ENCODE measurements around the gene GSK3A. TPM values are rescaled to one million over a fixed set of nuclear protein-coding genes. Genes with fewer than 3 reads are reported as not detected.

The GSK3A gene
- total and polyA plus RNA-seq, 9 of the 15 experiments (the other 6 are each of a cell fraction or from before 2014, with no cell fraction given): 0.62 to 90.7 (median 33.3) TPM

DNA sequence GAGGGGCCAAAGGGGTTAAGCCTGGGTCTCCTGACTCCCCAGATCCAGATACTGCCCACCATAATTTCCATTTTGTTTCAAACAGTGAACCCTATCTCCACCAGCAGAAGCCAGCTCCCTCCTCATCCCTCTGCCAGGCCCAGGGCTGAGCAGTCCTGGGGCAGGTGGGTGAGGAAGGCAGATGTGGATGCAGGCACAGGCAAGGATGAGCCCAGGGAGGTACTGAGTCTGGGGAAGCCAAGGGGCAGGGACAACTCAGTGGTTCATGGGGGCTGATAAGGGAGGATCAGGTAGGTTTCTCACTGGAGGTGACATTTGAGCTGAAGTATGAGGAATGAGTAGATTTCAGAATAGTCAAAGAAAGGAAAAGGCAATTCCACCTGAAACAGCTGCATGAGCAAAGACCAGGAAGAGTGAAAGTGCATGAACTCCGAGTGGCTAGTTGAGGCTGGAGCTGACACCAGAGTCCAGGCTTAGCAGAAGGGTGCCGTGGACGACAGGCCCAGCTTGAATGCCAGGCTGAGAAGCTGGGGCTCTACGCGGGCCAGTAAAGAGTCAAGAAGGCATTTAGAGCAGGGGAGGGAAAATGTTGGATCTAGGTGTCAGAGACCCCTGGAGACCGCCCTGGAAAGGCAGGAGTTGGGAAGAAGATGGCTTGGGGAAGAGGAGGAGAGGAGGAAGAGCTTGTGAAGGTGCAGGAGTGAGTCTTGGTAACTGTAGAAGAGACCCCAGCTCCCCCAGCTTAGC, 36.9 kb upstream of the GSK3A start:
- no TSS peak for BruUV-seq (replicated peaks)
- CTCF ChIA-PET (ENCODE audit: low intra/inter-chr PET ratio): interaction anchor here (1.0 to 2.4 kb wide), 3 partner anchors 34 to 146 kb away, joined by 3 to 24 read pairs (median 7); no protein-coding TSS in a partner anchor
- peaks cover 34 to 56% of the 10 kb centered on the region in 2 experiments for H3K4me1 ChIP-seq (replicated peaks in 1 of 2; ENCODE audit: control insufficient read depth in 2 of 2, insufficient read depth in 2 of 2, low read length in 2 of 2)
- TF ChIP-seq GATAD2A (IDR thresholded peaks at IDR 0.05) (peak; percentile 49), ZNF589 (CRISPR knock-in tag; IDR thresholded peaks at IDR 0.05; ENCODE audit: low read depth) (no peak), KLF1 (tag; IDR thresholded peaks at IDR 0.05) (no peak), EZH2 (IDR thresholded peaks at IDR 0.05; ENCODE audit: borderline replicate concordance, low read depth, low read length) (no peak), OTX1 (CRISPR knock-in tag; IDR thresholded peaks at IDR 0.05) (0 out of 2 replicates have a peak, but pooled peaks have one; percentile 5), HNRNPH1 (optimal IDR thresholded peaks at IDR 0.05; ENCODE audit: low read depth, low read length) (no peak), NFIC (IDR thresholded peaks at IDR 0.05) (no peak), POLR2B (IDR thresholded peaks at IDR 0.05; ENCODE audit: low read depth, partially characterized antibody) (peak; percentile 43), LARP7 (IDR thresholded peaks at IDR 0.05) (0 out of 2 replicates have a peak, but pooled peaks have one; percentile 47), NBN (IDR thresholded peaks at IDR 0.05; ENCODE audit: low read depth) (0 out of 2 replicates have a peak, but pooled peaks have one; percentile 33), BACH1 (tag; IDR thresholded peaks at IDR 0.05) (no peak), ZNF282 (CRISPR knock-in tag; IDR thresholded peaks at IDR 0.05) (no peak)
- TF ChIP-seq, protein P1, sequence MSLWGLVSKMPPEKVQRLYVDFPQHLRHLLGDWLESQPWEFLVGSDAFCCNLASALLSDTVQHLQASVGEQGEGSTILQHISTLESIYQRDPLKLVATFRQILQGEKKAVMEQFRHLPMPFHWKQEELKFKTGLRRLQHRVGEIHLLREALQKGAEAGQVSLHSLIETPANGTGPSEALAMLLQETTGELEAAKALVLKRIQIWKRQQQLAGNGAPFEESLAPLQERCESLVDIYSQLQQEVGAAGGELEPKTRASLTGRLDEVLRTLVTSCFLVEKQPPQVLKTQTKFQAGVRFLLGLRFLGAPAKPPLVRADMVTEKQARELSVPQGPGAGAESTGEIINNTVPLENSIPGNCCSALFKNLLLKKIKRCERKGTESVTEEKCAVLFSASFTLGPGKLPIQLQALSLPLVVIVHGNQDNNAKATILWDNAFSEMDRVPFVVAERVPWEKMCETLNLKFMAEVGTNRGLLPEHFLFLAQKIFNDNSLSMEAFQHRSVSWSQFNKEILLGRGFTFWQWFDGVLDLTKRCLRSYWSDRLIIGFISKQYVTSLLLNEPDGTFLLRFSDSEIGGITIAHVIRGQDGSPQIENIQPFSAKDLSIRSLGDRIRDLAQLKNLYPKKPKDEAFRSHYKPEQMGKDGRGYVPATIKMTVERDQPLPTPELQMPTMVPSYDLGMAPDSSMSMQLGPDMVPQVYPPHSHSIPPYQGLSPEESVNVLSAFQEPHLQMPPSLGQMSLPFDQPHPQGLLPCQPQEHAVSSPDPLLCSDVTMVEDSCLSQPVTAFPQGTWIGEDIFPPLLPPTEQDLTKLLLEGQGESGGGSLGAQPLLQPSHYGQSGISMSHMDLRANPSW (CRISPR knock-in tag; IDR thresholded peaks at IDR 0.05): no peak
- TF ChIP-seq, protein P2, sequence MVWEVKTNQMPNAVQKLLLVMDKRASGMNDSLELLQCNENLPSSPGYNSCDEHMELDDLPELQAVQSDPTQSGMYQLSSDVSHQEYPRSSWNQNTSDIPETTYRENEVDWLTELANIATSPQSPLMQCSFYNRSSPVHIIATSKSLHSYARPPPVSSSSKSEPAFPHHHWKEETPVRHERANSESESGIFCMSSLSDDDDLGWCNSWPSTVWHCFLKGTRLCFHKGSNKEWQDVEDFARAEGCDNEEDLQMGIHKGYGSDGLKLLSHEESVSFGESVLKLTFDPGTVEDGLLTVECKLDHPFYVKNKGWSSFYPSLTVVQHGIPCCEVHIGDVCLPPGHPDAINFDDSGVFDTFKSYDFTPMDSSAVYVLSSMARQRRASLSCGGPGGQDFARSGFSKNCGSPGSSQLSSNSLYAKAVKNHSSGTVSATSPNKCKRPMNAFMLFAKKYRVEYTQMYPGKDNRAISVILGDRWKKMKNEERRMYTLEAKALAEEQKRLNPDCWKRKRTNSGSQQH (CRISPR knock-in tag; IDR thresholded peaks at IDR 0.05): peak; percentile 62; the same call in 1 of the 2 replicates
- TF ChIP-seq, protein P3, sequence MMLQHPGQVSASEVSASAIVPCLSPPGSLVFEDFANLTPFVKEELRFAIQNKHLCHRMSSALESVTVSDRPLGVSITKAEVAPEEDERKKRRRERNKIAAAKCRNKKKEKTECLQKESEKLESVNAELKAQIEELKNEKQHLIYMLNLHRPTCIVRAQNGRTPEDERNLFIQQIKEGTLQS (IDR thresholded peaks at IDR 0.05): no peak
- TF ChIP-seq, protein P3 (CRISPR knock-in tag; conservative IDR thresholded peaks at IDR 0.05): no peak
- TF ChIP-seq, protein P4, sequence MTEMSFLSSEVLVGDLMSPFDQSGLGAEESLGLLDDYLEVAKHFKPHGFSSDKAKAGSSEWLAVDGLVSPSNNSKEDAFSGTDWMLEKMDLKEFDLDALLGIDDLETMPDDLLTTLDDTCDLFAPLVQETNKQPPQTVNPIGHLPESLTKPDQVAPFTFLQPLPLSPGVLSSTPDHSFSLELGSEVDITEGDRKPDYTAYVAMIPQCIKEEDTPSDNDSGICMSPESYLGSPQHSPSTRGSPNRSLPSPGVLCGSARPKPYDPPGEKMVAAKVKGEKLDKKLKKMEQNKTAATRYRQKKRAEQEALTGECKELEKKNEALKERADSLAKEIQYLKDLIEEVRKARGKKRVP (CRISPR knock-in tag; IDR thresholded peaks at IDR 0.05): no peak

More for the DNA sequence above, 36.9 kb upstream of the GSK3A start:
- intact Hi-C loops (cut with micrococcal nuclease) (loop anchor here (1.0 kb wide), 1 partner anchor 33 kb away; no protein-coding TSS in a partner anchor), in situ Hi-C loops (cut with MboI) (no loop called here)
- H3K79me2 ChIP-seq (ENCODE audit: control insufficient read depth, insufficient read depth, low read length): peaks cover 55% of the 10 kb centered on the region
- DNase-seq (ENCODE audit: extremely low read depth in 1 of 4, low spot score in 3 of 4) (peak in 1 of 4 experiments; percentile 9), ATAC-seq (no peak), FAIRE-seq (peak; percentile 48)
- POLR2A ChIA-PET: interaction anchor here (0.6 to 3.6 kb wide), 10 partner anchors 9 to 139 kb away, joined by 3 to 16 read pairs (median 4); partner anchors contain the start of gene CIC
- H3K27me3 ChIP-seq (ENCODE audit: control insufficient read depth in 2 of 2, insufficient read depth in 2 of 2, low read length in 2 of 2): no peaks in the 10 kb centered on the region; a peak in 1 of 5 replicates
- H3K9ac ChIP-seq (ENCODE audit: insufficient read depth in 1 of 2, low read depth in 2 of 2, low read length in 2 of 2): peak overlapping the region; percentile 79 to 90
- peak overlapping the region; percentile 90 for H2AFZ ChIP-seq (ENCODE audit: low read depth, low read length)
- no peaks in the 10 kb centered on the region for H3K9me3 ChIP-seq (replicated peaks; ENCODE audit: control insufficient read depth, insufficient read depth, low read depth, low read length)
- no peaks in the 10 kb centered on the region for H4K20me1 ChIP-seq (replicated peaks; ENCODE audit: control insufficient read depth, insufficient read depth, low read length)
- H3K36me3 ChIP-seq (ENCODE audit: control insufficient read depth, insufficient read depth, low read length): peaks cover 26% of the 10 kb centered on the region
- H3K9me1 ChIP-seq (ENCODE audit: control insufficient read depth, insufficient read depth, low read length): no peaks in the 10 kb centered on the region
- peak overlapping the region; percentile 93 for H3K4me3 ChIP-seq
- peak overlapping the region; percentile 69 for H3K27ac ChIP-seq (ENCODE audit: extremely low read depth, low read depth, low read length)
- peak overlapping the region; percentile 97 for H3K4me2 ChIP-seq (ENCODE audit: insufficient read depth, low read length)
- WGBS (ENCODE audit: insufficient coverage, low coverage, missing lambda C conversion rate): 12% methylated on average over 6 of the region's 6 CpGs
